HepG2 (cell line): ENCODE results near the gene PDIA4. TPM values are rescaled to one million over a fixed set of nuclear protein-coding genes. Genes with fewer than 3 reads are reported as not detected.

Source experiments
- DR1 ChIP-seq: sonication (generic); formaldehyde crosslinking; IDR thresholded peaks from 2 replicates; pipeline ENCODE4 v1.8.0; 2021; ENCODE audit warnings: mild to moderate bottlenecking, missing genetic modification reagents, inconsistent platforms
- HNF1A ChIP-seq, 2 experiments: sonication (generic) in 1 of 2; formaldehyde crosslinking in 1 of 2; IDR thresholded peaks; 2 replicates each; pipeline versions ENCODE4 v1.4.0 to v1.6.1; 2016 to 2020; ENCODE audit warnings: borderline replicate concordance in 1 of 2, low read depth in 1 of 2, mild to moderate bottlenecking in 1 of 2, missing genetic modification reagents in 1 of 2
- HNF4G ChIP-seq, 2 experiments: sonication (generic) in 1 of 2; formaldehyde crosslinking in 1 of 2; IDR thresholded peaks; 2 replicates each; pipeline versions ENCODE4 v1.4.0 to v1.6.1; 2011 to 2020; ENCODE audit warnings: borderline replicate concordance in 2 of 2, low read depth in 2 of 2, mild to moderate bottlenecking in 2 of 2, low read length in 1 of 2, missing genetic modification reagents in 1 of 2, moderate library complexity in 1 of 2
- LCORL ChIP-seq, 2 experiments: fragments of 450-650 bp in 1 of 2; sonication (generic) in 1 of 2; formaldehyde crosslinking in 1 of 2; IDR thresholded peaks; 2 replicates each; pipeline versions ENCODE4 v1.5.0 to v1.6.1; 2017 to 2020; ENCODE audit warnings: antibody characterized with exemption in 1 of 2, missing genetic modification reagents in 1 of 2
- MED8 ChIP-seq: sonication (generic); formaldehyde crosslinking; IDR thresholded peaks from 2 replicates; pipeline ENCODE4 v1.8.1; 2023; ENCODE audit warnings: mild to moderate bottlenecking, missing genetic modification reagents; ENCODE audit not compliant: insufficient replicate concordance
- MTA3 ChIP-seq: sonication (generic); formaldehyde crosslinking; IDR thresholded peaks from 2 replicates; pipeline ENCODE4 v1.4.0; 2020; ENCODE audit warnings: missing genetic modification reagents
- NFIC ChIP-seq: IDR thresholded peaks from 2 replicates; pipeline ENCODE4 v1.6.1; 2012; ENCODE audit warnings: mild to moderate bottlenecking, low read length, inconsistent platforms
- POLR2AphosphoS5 ChIP-seq: IDR thresholded peaks from 2 replicates; pipeline ENCODE4 v1.6.1; 2012; ENCODE audit warnings: low read depth, low read length
- RCOR2 ChIP-seq: IDR thresholded peaks from 2 replicates; pipeline ENCODE4 v1.6.1; 2016; ENCODE audit warnings: missing biosample characterization, missing genetic modification reagents
- SNAPC4 ChIP-seq: sonication (generic); formaldehyde crosslinking; IDR thresholded peaks from 2 replicates; pipeline ENCODE4 v1.4.0; 2020; ENCODE audit warnings: mild to moderate bottlenecking, missing genetic modification reagents
- SUZ12 ChIP-seq: fragments of 150-350 bp; IDR thresholded peaks from 2 replicates; pipeline ENCODE4 v1.6.1; 2014; ENCODE audit warnings: low read depth, low read length
- TAF1 ChIP-seq: sonication (generic); formaldehyde crosslinking; IDR thresholded peaks from 2 replicates; pipeline ENCODE4 v1.4.0; 2020; ENCODE audit warnings: missing genetic modification reagents
- TBX2 ChIP-seq: sonication (generic); formaldehyde crosslinking; IDR thresholded peaks from 2 replicates; pipeline ENCODE4 v1.5.0; 2020; ENCODE audit warnings: missing genetic modification reagents, mild to moderate bottlenecking, borderline replicate concordance
- ZNF34 ChIP-seq: sonication (generic); formaldehyde crosslinking; IDR thresholded peaks from 2 replicates; pipeline ENCODE4 v1.4.0; 2020; ENCODE audit warnings: mild to moderate bottlenecking, missing genetic modification reagents, borderline replicate concordance
- ZNF558 ChIP-seq: sonication (generic); formaldehyde crosslinking; IDR thresholded peaks from 2 replicates; pipeline ENCODE4 v1.9.0; 2022; ENCODE audit warnings: mild to moderate bottlenecking, missing genetic modification reagents, borderline replicate concordance
- ZNF569 ChIP-seq: sonication (generic); formaldehyde crosslinking; IDR thresholded peaks from 2 replicates; pipeline ENCODE4 v1.5.0; 2020; ENCODE audit warnings: mild to moderate bottlenecking, missing genetic modification reagents, moderate library complexity, borderline replicate concordance
- ZNF788 ChIP-seq: sonication (generic); formaldehyde crosslinking; IDR thresholded peaks from 2 replicates; pipeline ENCODE4 v1.5.0; 2020; ENCODE audit warnings: mild to moderate bottlenecking, missing genetic modification reagents, borderline replicate concordance
- polyA plus RNA-seq, 8 experiments: library from polyadenylated mRNA; depleted of rRNA in 3 of 8; stranded (reverse) in 7 of 8; unstranded in 1 of 8; fragments of >200 nt; fragmentation: Illumina TruSeq in 4 of 8; extraction: Trizol in 4 of 8; gene quantifications; 2 replicates each; pipeline versions ENCODE4 v1.2.1 to v1.2.3, GENCODE V29; 2011 to 2016; ENCODE audit warnings: low read depth in 4 of 8, missing spikeins in 1 of 8, mixed read lengths in 1 of 8; ENCODE audit not compliant: insufficient read depth in 1 of 8
- total RNA-seq, 5 experiments: library from RNA; depleted of rRNA; stranded (reverse); fragments of >200 nt; fragmentation: Illumina TruSeq; extraction: Trizol; gene quantifications; 2 replicates each; pipeline ENCODE4 v1.2.3, GENCODE V29; 2016; ENCODE audit warnings: low read depth in 1 of 5

PDIA4 gene
- total and polyA plus RNA-seq, 2 of the 13 experiments (the other 11 are each of a cell fraction or from before 2014, with no cell fraction given): 278 to 402 TPM

- TF ChIP-seq LCORL (IDR thresholded peaks at IDR 0.05): no peak
- no peak for TF ChIP-seq LCORL (CRISPR knock-in tag; IDR thresholded peaks at IDR 0.05)
- TF ChIP-seq NFIC: no peak; the same call in 1 of the 2 replicates
- no peak for TF ChIP-seq RCOR2
- no peak for TF ChIP-seq ZNF788 (CRISPR knock-in tag)
- no peak for TF ChIP-seq ZNF558
- no peak for TF ChIP-seq MED8 (CRISPR knock-in tag)
- no peak for TF ChIP-seq POLR2AphosphoS5
- no peak for TF ChIP-seq DR1
- no peak for TF ChIP-seq HNF1A (IDR thresholded peaks at IDR 0.05; ENCODE audit: low read depth)
- no peak for TF ChIP-seq HNF1A (CRISPR knock-in tag; IDR thresholded peaks at IDR 0.05; ENCODE audit: borderline replicate concordance)
- TF ChIP-seq MTA3: no peak
- no peak for TF ChIP-seq TBX2 (CRISPR knock-in tag)
- no peak for TF ChIP-seq TAF1 (CRISPR knock-in tag)
- TF ChIP-seq HNF4G (IDR thresholded peaks at IDR 0.05; ENCODE audit: borderline replicate concordance, low read depth, low read length): no peak
- no peak for TF ChIP-seq HNF4G (CRISPR knock-in tag; IDR thresholded peaks at IDR 0.05; ENCODE audit: borderline replicate concordance, low read depth)
- peak; percentile 31; the same call in 1 of the 2 replicates for TF ChIP-seq SUZ12
- TF ChIP-seq ZNF569: no peak
- peak; percentile 100 for TF ChIP-seq SNAPC4 (CRISPR knock-in tag)
- no peak for TF ChIP-seq ZNF34 (CRISPR knock-in tag)
Observed at GRCh38 chr7:148983200-148984146, 44.8 kb downstream of the PDIA4 start (continued).
